ENCODE results near the gene CHAC2. TPM values are rescaled to one million over a fixed set of nuclear protein-coding genes. Genes with fewer than 3 reads are reported as not detected.

CHAC2 gene
- total RNA-seq, 1 experiment from 2014 or later: 8.4 TPM

DNA sequence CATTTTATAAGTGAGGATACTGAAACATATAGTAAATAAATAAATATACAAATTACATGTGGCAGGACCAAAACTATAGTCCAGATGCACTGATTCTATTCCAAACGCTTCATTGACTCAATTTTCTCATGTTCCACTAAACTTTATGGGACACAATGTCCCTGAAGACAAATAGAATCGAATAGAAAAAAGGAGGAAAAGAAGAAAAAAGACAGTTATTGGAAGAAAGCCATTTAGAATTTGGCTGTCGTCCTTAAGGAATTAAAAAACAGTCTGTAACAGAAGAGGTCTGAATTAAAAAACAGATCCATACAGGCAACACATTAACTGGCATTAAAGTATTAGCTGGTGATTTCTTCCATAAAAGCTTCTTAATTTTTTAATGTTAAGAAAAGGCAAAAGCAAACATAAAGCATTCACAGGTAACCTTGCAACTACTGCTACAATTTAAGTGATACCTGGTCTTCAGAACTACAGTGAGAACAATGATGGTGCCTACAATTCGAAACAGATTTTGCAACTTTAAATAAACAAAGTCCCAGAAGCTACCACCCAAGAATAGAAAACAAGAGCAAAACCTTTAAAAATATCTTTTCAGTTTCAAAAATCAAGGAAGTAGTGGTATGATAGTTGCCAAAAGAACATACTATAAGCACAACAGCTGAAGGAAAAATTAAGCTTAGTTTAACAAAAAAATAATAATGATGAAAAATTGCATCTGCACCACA, 17.4 kb upstream of the CHAC2 start:
- no peaks in the 10 kb centered on the region for H3K36me3 ChIP-seq (ENCODE audit: control insufficient read depth in 1 of 2, insufficient read depth in 2 of 2, low read length in 2 of 2)
- ChIA-PET RAD21 (ENCODE audit: low non-redundant PET in 1 of 2, low total read pairs in 2 of 2, uncharacterized antibody in 2 of 2, unreplicated experiment in 2 of 2) (no interaction called here), CTCF (no interaction called here), POLR2A (no interaction called here)
- intact Hi-C loops (cut with micrococcal nuclease): no loop called here
- H3K4me2 ChIP-seq (ENCODE audit: low read length): no peak overlapping the region
- no peaks in the 10 kb centered on the region for H3K79me2 ChIP-seq (ENCODE audit: insufficient read depth, low read length)
- no peaks in the 10 kb centered on the region for H3K9me3 ChIP-seq (ENCODE audit: control insufficient read depth in 1 of 2, insufficient read depth in 1 of 2, low read depth in 1 of 2, low read length in 2 of 2)
- H3K27ac ChIP-seq (ENCODE audit: low read depth, low read length): no peak overlapping the region
- TF ChIP-seq JUND (IDR thresholded peaks at IDR 0.05): no peak
- no peak for TF ChIP-seq SIN3A (IDR thresholded peaks at IDR 0.05; ENCODE audit: low read depth)
- TF ChIP-seq RAD21 (IDR thresholded peaks at IDR 0.05; ENCODE audit: low read depth): no peak
- no peak for TF ChIP-seq CBX3 (IDR thresholded peaks at IDR 0.05; ENCODE audit: low read depth)
- TF ChIP-seq, protein P1, sequence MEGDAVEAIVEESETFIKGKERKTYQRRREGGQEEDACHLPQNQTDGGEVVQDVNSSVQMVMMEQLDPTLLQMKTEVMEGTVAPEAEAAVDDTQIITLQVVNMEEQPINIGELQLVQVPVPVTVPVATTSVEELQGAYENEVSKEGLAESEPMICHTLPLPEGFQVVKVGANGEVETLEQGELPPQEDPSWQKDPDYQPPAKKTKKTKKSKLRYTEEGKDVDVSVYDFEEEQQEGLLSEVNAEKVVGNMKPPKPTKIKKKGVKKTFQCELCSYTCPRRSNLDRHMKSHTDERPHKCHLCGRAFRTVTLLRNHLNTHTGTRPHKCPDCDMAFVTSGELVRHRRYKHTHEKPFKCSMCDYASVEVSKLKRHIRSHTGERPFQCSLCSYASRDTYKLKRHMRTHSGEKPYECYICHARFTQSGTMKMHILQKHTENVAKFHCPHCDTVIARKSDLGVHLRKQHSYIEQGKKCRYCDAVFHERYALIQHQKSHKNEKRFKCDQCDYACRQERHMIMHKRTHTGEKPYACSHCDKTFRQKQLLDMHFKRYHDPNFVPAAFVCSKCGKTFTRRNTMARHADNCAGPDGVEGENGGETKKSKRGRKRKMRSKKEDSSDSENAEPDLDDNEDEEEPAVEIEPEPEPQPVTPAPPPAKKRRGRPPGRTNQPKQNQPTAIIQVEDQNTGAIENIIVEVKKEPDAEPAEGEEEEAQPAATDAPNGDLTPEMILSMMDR (IDR thresholded peaks at IDR 0.05 in 2 of 3, conservative IDR thresholded peaks at IDR 0.05 in 1 of 3; ENCODE audit: borderline replicate concordance in 1 of 3, insufficient read depth in 1 of 3, low read depth in 2 of 3, low read length in 2 of 3): no peak
- TF ChIP-seq, protein P2, sequence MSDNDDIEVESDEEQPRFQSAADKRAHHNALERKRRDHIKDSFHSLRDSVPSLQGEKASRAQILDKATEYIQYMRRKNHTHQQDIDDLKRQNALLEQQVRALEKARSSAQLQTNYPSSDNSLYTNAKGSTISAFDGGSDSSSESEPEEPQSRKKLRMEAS (IDR thresholded peaks at IDR 0.05): no peak
- TF ChIP-seq EGR1 (IDR thresholded peaks at IDR 0.05; ENCODE audit: low read depth): no peak
- no peak for TF ChIP-seq FOSL1 (IDR thresholded peaks at IDR 0.05; ENCODE audit: low read depth)
- no peak for TF ChIP-seq POLR2AphosphoS5 (IDR thresholded peaks at IDR 0.05; ENCODE audit: low read depth, low read length)
- no peak for TF ChIP-seq TCF7L2 (IDR thresholded peaks at IDR 0.05; ENCODE audit: borderline replicate concordance, extremely low read depth, insufficient read depth, insufficient read length)
- TF ChIP-seq, protein P3, sequence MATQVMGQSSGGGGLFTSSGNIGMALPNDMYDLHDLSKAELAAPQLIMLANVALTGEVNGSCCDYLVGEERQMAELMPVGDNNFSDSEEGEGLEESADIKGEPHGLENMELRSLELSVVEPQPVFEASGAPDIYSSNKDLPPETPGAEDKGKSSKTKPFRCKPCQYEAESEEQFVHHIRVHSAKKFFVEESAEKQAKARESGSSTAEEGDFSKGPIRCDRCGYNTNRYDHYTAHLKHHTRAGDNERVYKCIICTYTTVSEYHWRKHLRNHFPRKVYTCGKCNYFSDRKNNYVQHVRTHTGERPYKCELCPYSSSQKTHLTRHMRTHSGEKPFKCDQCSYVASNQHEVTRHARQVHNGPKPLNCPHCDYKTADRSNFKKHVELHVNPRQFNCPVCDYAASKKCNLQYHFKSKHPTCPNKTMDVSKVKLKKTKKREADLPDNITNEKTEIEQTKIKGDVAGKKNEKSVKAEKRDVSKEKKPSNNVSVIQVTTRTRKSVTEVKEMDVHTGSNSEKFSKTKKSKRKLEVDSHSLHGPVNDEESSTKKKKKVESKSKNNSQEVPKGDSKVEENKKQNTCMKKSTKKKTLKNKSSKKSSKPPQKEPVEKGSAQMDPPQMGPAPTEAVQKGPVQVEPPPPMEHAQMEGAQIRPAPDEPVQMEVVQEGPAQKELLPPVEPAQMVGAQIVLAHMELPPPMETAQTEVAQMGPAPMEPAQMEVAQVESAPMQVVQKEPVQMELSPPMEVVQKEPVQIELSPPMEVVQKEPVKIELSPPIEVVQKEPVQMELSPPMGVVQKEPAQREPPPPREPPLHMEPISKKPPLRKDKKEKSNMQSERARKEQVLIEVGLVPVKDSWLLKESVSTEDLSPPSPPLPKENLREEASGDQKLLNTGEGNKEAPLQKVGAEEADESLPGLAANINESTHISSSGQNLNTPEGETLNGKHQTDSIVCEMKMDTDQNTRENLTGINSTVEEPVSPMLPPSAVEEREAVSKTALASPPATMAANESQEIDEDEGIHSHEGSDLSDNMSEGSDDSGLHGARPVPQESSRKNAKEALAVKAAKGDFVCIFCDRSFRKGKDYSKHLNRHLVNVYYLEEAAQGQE (IDR thresholded peaks at IDR 0.05; ENCODE audit: low read depth): no peak
- no peak for TF ChIP-seq SP1 (IDR thresholded peaks at IDR 0.05; ENCODE audit: low read depth)
- no peak for TF ChIP-seq SRF (IDR thresholded peaks at IDR 0.05; ENCODE audit: low read depth)
- no peak for TF ChIP-seq ZNF274 (IDR thresholded peaks at IDR 0.05; ENCODE audit: low read depth, low read length)
- TF ChIP-seq EZH2 (IDR thresholded peaks at IDR 0.05): no peak
- no peak for TF ChIP-seq ZFX (IDR thresholded peaks at IDR 0.05)
- no peak for TF ChIP-seq EZH2phosphoT487 (IDR thresholded peaks at IDR 0.05; ENCODE audit: borderline replicate concordance)
- TF ChIP-seq CEBPB (IDR thresholded peaks at IDR 0.05; ENCODE audit: low read depth): no peak
- TF ChIP-seq, protein P4, sequence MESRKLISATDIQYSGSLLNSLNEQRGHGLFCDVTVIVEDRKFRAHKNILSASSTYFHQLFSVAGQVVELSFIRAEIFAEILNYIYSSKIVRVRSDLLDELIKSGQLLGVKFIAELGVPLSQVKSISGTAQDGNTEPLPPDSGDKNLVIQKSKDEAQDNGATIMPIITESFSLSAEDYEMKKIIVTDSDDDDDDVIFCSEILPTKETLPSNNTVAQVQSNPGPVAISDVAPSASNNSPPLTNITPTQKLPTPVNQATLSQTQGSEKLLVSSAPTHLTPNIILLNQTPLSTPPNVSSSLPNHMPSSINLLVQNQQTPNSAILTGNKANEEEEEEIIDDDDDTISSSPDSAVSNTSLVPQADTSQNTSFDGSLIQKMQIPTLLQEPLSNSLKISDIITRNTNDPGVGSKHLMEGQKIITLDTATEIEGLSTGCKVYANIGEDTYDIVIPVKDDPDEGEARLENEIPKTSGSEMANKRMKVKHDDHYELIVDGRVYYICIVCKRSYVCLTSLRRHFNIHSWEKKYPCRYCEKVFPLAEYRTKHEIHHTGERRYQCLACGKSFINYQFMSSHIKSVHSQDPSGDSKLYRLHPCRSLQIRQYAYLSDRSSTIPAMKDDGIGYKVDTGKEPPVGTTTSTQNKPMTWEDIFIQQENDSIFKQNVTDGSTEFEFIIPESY (IDR thresholded peaks at IDR 0.05; ENCODE audit: extremely low read depth, insufficient replicate concordance, low read length): no peak
- H3K9me2 ChIP-seq (ENCODE audit: insufficient read depth): no peaks in the 10 kb centered on the region
- no peaks in the 10 kb centered on the region for H3K27me3 ChIP-seq (ENCODE audit: insufficient read depth, low read length)
- no peak for ATAC-seq
- DNase-seq (ENCODE audit: low read depth, low spot score): no peak
- H3K4me3 ChIP-seq (replicated peaks in 1 of 2; ENCODE audit: low read depth in 1 of 2, low read length in 2 of 2): no peak overlapping the region
- H4K20me1 ChIP-seq (ENCODE audit: insufficient read depth): no peaks in the 10 kb centered on the region
- H3K9ac ChIP-seq (ENCODE audit: low read length): no peak overlapping the region
- peaks cover 0 to 13% of the 10 kb centered on the region in 2 experiments; a peak in 2 of 4 replicates for H3K4me1 ChIP-seq (ENCODE audit: control insufficient read depth in 1 of 2, insufficient read depth in 2 of 2, low read length in 2 of 2)
- no peak overlapping the region for H2AFZ ChIP-seq (ENCODE audit: low read depth, low read length, poor library complexity, severe bottlenecking)
- BruUV-seq (replicated peaks): no TSS peak
